Skeletal muscle tissue (tissue), 4 donors: ENCODE results near the gene CCDC138. TPM values are rescaled to one million over a fixed set of nuclear protein-coding genes. Genes with fewer than 3 reads are reported as not detected.

ENCODE experiments used
- H3K27ac ChIP-seq: one replicate; pipeline ENCODE4 v1.7.0; 2013; ENCODE audit warnings: mild to moderate bottlenecking, low read depth, low read length, inconsistent platforms
- H3K27me3 ChIP-seq, 3 donors: one replicate each; pipeline ENCODE4 v1.7.0; 2013; ENCODE audit warnings: low read length in 3 of 3; ENCODE audit not compliant: control insufficient read depth in 3 of 3, insufficient read depth in 3 of 3
- H3K36me3 ChIP-seq, 3 donors: one replicate each; pipeline ENCODE4 v1.7.0; 2013; ENCODE audit warnings: low read length in 3 of 3; ENCODE audit not compliant: control insufficient read depth in 3 of 3, insufficient read depth in 3 of 3
- H3K4me1 ChIP-seq, 3 donors: one replicate each; pipeline ENCODE4 v1.7.0; 2013; ENCODE audit warnings: low read length in 3 of 3, mild to moderate bottlenecking in 3 of 3; ENCODE audit not compliant: control insufficient read depth in 3 of 3, insufficient read depth in 3 of 3
- H3K4me3 ChIP-seq, 3 donors: one replicate each; pipeline ENCODE4 v1.7.0; 2013; ENCODE audit warnings: low read length in 3 of 3
- H3K9ac ChIP-seq, 3 donors: one replicate each; pipeline ENCODE4 v1.7.0; 2013; ENCODE audit warnings: low read length in 3 of 3, mild to moderate bottlenecking in 3 of 3, moderate library complexity in 2 of 3, low read depth in 1 of 3
- H3K9me3 ChIP-seq, 3 donors: one replicate each; pipeline ENCODE4 v1.7.0; 2013; ENCODE audit warnings: low read length in 3 of 3; ENCODE audit not compliant: control insufficient read depth in 3 of 3
- total RNA-seq: library from RNA; depleted of rRNA; stranded (reverse); fragments of >200 nt; gene quantifications from one replicate; pipeline ENCODE4 v1.2.3, GENCODE V29; 2014
- donor health status: Osteomylitis.

The CCDC138 gene
- total RNA-seq, 1 donor from 2014 or later: 12.0 TPM

- Histone ChIP-seq H3K27ac (no peak overlapping the region), H3K9ac (no peak overlapping the region), H3K9me3 (no peaks in the 10 kb centered on the region), H3K27me3 (no peaks in the 10 kb centered on the region), H3K36me3 (peaks cover 0 to 4% (median 3%) of the 10 kb centered on the region in 3 donors), H3K4me3 (no peak overlapping the region), H3K4me1 (no peaks in the 10 kb centered on the region)
These were observed 16.6 kb downstream of the CCDC138 start for GRCh38 chr2:108803045-108803736.

DNA sequence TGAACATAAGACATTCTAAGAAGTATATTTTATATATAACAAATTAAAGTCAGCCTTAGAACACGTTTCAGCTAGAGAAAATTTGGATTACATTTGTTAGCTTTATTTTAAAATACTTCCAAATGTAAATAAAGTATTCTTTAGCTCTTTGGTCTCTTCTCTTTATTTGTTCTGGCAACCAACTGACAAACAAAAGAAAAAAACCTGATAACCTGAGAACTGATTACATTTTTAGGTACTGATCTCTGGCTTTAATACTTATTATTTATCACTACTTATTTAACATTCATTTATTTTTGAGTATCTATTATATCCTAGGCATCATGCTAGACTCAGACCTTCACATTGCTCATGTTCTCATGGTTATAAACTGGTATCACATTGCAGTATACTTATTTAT lies 18.5 kb downstream of the CCDC138 start:
- Histone ChIP-seq H3K9ac (no peak overlapping the region), H3K9me3 (peaks cover 0 to 4% (median 0%) of the 10 kb centered on the region in 3 donors), H3K27ac (no peak overlapping the region), H3K4me1 (no peaks in the 10 kb centered on the region), H3K36me3 (peaks cover 0 to 4% (median 3%) of the 10 kb centered on the region in 3 donors), H3K4me3 (no peak overlapping the region), H3K27me3 (no peaks in the 10 kb centered on the region)

GRCh38 chr2:108805782-108806181 lies 19.2 kb downstream of the CCDC138 start:
- no peak overlapping the region for H3K9ac ChIP-seq

DNA sequence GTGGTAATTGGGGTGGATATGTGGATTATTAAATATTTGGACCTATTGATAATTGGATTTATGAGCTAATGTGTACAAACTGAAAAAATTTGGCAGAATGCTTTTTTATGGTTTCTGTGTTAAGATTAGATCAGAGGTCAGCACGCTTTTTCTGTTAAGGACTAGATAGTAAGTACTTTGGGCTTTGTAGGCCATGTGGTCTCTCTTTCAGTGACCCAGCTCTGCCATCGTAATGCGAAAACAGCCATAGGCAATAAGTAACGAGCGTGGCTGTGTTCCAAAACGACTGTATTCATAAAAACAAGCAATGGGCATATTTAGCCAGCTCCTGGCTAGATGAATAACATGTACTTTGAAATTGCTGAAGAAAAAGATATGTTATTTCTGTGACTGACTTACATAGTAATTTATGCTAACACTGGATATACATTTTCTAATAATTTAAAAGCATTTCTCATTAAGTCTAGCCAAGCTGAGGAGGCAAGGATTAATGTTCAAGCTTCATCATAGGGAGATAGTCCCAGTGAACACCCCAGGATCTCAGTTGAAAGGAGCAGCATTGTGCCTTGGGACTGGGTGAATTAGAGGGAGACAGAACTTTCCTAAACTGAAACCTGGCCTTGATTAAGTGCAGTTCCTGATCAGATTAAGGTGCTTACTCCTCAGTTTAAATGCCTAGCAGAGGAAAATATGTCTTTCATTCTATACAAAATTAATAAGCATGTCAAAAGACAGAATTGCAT lies 20.0 kb downstream of the CCDC138 start:
- H3K27me3 ChIP-seq: no peaks in the 10 kb centered on the region
- H3K9me3 ChIP-seq: peaks cover 0 to 5% (median 0%) of the 10 kb centered on the region in 3 donors
- no peak overlapping the region for H3K9ac ChIP-seq
- H3K4me1 ChIP-seq: no peaks in the 10 kb centered on the region
- peaks cover 0 to 4% (median 3%) of the 10 kb centered on the region in 3 donors for H3K36me3 ChIP-seq
- H3K4me3 ChIP-seq: no peak overlapping the region
- no peak overlapping the region for H3K27ac ChIP-seq

More at GRCh38 chr2:108805782-108806181, 19.2 kb downstream of the CCDC138 start:
- Histone ChIP-seq H3K27ac (no peak overlapping the region), H3K4me1 (no peaks in the 10 kb centered on the region), H3K4me3 (no peak overlapping the region), H3K9me3 (peaks cover 0 to 5% (median 0%) of the 10 kb centered on the region in 3 donors), H3K27me3 (no peaks in the 10 kb centered on the region), H3K36me3 (peaks cover 0 to 4% (median 3%) of the 10 kb centered on the region in 3 donors)

GRCh38 chr2:108809936-108810335 lies 23.4 kb downstream of the CCDC138 start:
- H3K36me3 ChIP-seq: peaks cover 0 to 6% (median 0%) of the 10 kb centered on the region in 3 donors
- H3K27me3 ChIP-seq: no peaks in the 10 kb centered on the region
- no peaks in the 10 kb centered on the region for H3K4me1 ChIP-seq
- H3K4me3 ChIP-seq: no peak overlapping the region
- no peak overlapping the region for H3K27ac ChIP-seq
- peaks cover 0 to 5% (median 0%) of the 10 kb centered on the region in 3 donors for H3K9me3 ChIP-seq
- H3K9ac ChIP-seq: no peak overlapping the region

- H3K4me1 ChIP-seq: no peaks in the 10 kb centered on the region
- H3K36me3 ChIP-seq: peaks cover 2 to 8% (median 3%) of the 10 kb centered on the region in 3 donors
- H3K4me3 ChIP-seq: no peak overlapping the region
- H3K27ac ChIP-seq: no peak overlapping the region
- H3K27me3 ChIP-seq: no peaks in the 10 kb centered on the region
- peaks cover 0 to 5% (median 0%) of the 10 kb centered on the region in 3 donors for H3K9me3 ChIP-seq
- H3K9ac ChIP-seq: no peak overlapping the region
These were observed 24.7 kb downstream of the CCDC138 start for GRCh38 chr2:108810993-108811957.

- H3K27ac ChIP-seq: no peak overlapping the region
- H3K36me3 ChIP-seq: peaks cover 4 to 10% (median 5%) of the 10 kb centered on the region in 3 donors
- H3K4me3 ChIP-seq: no peak overlapping the region
- H3K27me3 ChIP-seq: no peaks in the 10 kb centered on the region
- no peaks in the 10 kb centered on the region for H3K4me1 ChIP-seq
- no peak overlapping the region for H3K9ac ChIP-seq
- peaks cover 0 to 5% (median 0%) of the 10 kb centered on the region in 3 donors for H3K9me3 ChIP-seq
These were observed 27.2 kb downstream of the CCDC138 start for GRCh38 chr2:108813732-108814131.

DNA sequence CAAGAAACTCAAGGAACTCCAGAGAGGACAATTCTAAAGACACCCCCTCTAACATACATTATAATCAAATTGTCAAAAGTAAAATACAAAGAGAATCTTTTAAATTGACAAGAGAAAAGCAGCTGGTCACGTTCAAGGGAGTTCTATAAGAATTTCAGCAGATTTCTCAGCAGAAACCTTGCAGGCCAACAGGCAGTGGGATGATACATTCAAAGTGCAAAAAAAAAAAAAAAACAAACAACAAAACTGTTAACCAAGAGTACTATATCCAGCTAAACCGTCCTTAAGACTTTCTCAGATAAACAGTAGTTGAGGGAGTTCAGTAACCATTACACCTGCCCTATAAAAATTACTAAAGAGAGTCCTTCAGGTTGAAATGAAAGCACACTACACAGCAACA lies 33.9 kb downstream of the CCDC138 start:
- Histone ChIP-seq H3K9ac (no peak overlapping the region), H3K36me3 (peaks cover 7 to 8% (median 8%) of the 10 kb centered on the region in 3 donors), H3K27me3 (no peaks in the 10 kb centered on the region), H3K4me3 (no peak overlapping the region), H3K27ac (no peak overlapping the region), H3K4me1 (no peaks in the 10 kb centered on the region), H3K9me3 (no peaks in the 10 kb centered on the region)

- Histone ChIP-seq H3K4me3 (no peak overlapping the region), H3K36me3 (peaks cover 0 to 4% (median 3%) of the 10 kb centered on the region in 3 donors), H3K4me1 (no peaks in the 10 kb centered on the region), H3K27ac (no peak overlapping the region), H3K9me3 (no peaks in the 10 kb centered on the region), H3K27me3 (no peaks in the 10 kb centered on the region), H3K9ac (no peak overlapping the region)
These were observed 36.7 kb downstream of the CCDC138 start for GRCh38 chr2:108823286-108823685.
